Esophagus muscularis mucosa (tissue), 2 donors: ENCODE measurements around the gene KCNV2.

Experiments used
- POLR2A ChIP-seq: fragments of 450-650 bp; IDR thresholded peaks from one replicate; pipeline ENCODE4 v1.6.1; 2017; ENCODE audit warnings: antibody characterized with exemption, moderate library complexity, mild to moderate bottlenecking, low read depth
- POLR2AphosphoS5 ChIP-seq, 2 donors: sonication (generic); formaldehyde crosslinking; IDR thresholded peaks; one replicate each; pipeline ENCODE4 v1.6.1; 2017; ENCODE audit warnings: antibody characterized with exemption in 2 of 2

- TF ChIP-seq POLR2AphosphoS5 (IDR thresholded peaks at IDR 0.05): no peak
- TF ChIP-seq POLR2A: no peak
Measured at GRCh38 chr9:2686911-2687310, 30.4 kb upstream of the KCNV2 start.
